ENCODE results near the gene ADGRD1. TPM values are rescaled to one million over a fixed set of nuclear protein-coding genes. Genes with fewer than 3 reads are reported as not detected.

Gene ADGRD1
- total RNA-seq, 1 donor from 2014 or later, result 4.0 TPM

GRCh38 chr12:131026754-131027153, 73.0 kb downstream of the ADGRD1 start:
- no peak for DNase-seq (ENCODE audit: low spot score, unreplicated experiment)
- no peak overlapping the region for H3K4me3 Mint-ChIP-seq (ENCODE audit: low read depth)
- peaks cover 9% of the 10 kb centered on the region for H3K27me3 Mint-ChIP-seq
- no peaks in the 10 kb centered on the region for H3K36me3 Mint-ChIP-seq (ENCODE audit: insufficient read depth)
- H3K9me3 Mint-ChIP-seq (ENCODE audit: low read depth), result no peaks in the 10 kb centered on the region
- H3K4me1 Mint-ChIP-seq (ENCODE audit: low read depth), result peaks cover 7% of the 10 kb centered on the region
- H3K27ac Mint-ChIP-seq, result no peak overlapping the region
- TF ChIP-seq, protein P1, sequence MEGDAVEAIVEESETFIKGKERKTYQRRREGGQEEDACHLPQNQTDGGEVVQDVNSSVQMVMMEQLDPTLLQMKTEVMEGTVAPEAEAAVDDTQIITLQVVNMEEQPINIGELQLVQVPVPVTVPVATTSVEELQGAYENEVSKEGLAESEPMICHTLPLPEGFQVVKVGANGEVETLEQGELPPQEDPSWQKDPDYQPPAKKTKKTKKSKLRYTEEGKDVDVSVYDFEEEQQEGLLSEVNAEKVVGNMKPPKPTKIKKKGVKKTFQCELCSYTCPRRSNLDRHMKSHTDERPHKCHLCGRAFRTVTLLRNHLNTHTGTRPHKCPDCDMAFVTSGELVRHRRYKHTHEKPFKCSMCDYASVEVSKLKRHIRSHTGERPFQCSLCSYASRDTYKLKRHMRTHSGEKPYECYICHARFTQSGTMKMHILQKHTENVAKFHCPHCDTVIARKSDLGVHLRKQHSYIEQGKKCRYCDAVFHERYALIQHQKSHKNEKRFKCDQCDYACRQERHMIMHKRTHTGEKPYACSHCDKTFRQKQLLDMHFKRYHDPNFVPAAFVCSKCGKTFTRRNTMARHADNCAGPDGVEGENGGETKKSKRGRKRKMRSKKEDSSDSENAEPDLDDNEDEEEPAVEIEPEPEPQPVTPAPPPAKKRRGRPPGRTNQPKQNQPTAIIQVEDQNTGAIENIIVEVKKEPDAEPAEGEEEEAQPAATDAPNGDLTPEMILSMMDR (IDR thresholded peaks at IDR 0.05; ENCODE audit: unreplicated experiment), result no peak

DNA sequence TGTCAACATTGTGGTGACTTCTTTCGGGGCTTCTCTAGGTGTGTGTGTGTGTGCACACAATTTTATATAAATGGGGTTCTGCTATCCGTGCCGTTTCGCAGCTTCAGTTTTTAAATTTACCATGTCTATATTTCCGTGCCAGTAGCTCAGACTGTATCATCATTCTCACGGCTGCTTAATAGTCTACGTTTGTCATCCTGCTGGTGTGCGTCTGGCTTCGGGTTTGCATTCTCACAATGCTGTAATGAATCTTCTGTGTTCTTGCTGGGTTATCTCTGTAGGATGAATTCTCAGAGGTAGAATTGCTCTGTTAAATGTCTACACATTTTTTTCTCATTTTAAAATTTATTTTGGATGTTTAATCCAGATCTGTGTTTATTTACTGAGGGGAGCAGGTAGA, 73.6 kb downstream of the ADGRD1 start:
- Mint-ChIP-seq H3K27me3 (peaks cover 12% of the 10 kb centered on the region), H3K27ac (no peak overlapping the region), H3K9me3 (ENCODE audit: low read depth) (no peaks in the 10 kb centered on the region), H3K4me3 (ENCODE audit: low read depth) (no peak overlapping the region), H3K4me1 (ENCODE audit: low read depth) (peaks cover 7% of the 10 kb centered on the region), H3K36me3 (ENCODE audit: insufficient read depth) (no peaks in the 10 kb centered on the region)
- TF ChIP-seq, protein P1 (IDR thresholded peaks at IDR 0.05; ENCODE audit: unreplicated experiment), result no peak
- DNase-seq (ENCODE audit: low spot score, unreplicated experiment), result no peak

- peaks cover 13% of the 10 kb centered on the region for H3K27me3 Mint-ChIP-seq
- no peak overlapping the region for H3K27ac Mint-ChIP-seq
- H3K4me1 Mint-ChIP-seq (ENCODE audit: low read depth), result peaks cover 7% of the 10 kb centered on the region
- H3K9me3 Mint-ChIP-seq (ENCODE audit: low read depth), result no peaks in the 10 kb centered on the region
- no peak overlapping the region for H3K4me3 Mint-ChIP-seq (ENCODE audit: low read depth)
- TF ChIP-seq, protein P1 (IDR thresholded peaks at IDR 0.05; ENCODE audit: unreplicated experiment), result no peak
- DNase-seq (ENCODE audit: low spot score, unreplicated experiment), result no peak
- no peaks in the 10 kb centered on the region for H3K36me3 Mint-ChIP-seq (ENCODE audit: insufficient read depth)
These were observed 74.3 kb downstream of the ADGRD1 start for GRCh38 chr12:131027876-131028586.

GRCh38 chr12:131028587-131029338, 75.1 kb downstream of the ADGRD1 start:
- H3K36me3 Mint-ChIP-seq (ENCODE audit: insufficient read depth), result no peaks in the 10 kb centered on the region
- no peak for DNase-seq (ENCODE audit: low spot score, unreplicated experiment)
- H3K27me3 Mint-ChIP-seq, result peaks cover 13% of the 10 kb centered on the region
- H3K9me3 Mint-ChIP-seq (ENCODE audit: low read depth), result no peaks in the 10 kb centered on the region
- peaks cover 7% of the 10 kb centered on the region for H3K4me1 Mint-ChIP-seq (ENCODE audit: low read depth)
- H3K27ac Mint-ChIP-seq, result no peak overlapping the region
- TF ChIP-seq, protein P1 (IDR thresholded peaks at IDR 0.05; ENCODE audit: unreplicated experiment), result no peak
- H3K4me3 Mint-ChIP-seq (ENCODE audit: low read depth), result no peak overlapping the region

- H3K4me3 Mint-ChIP-seq (ENCODE audit: low read depth), result no peak overlapping the region
- H3K36me3 Mint-ChIP-seq (ENCODE audit: insufficient read depth), result no peaks in the 10 kb centered on the region
- no peak overlapping the region for H3K27ac Mint-ChIP-seq
- no peaks in the 10 kb centered on the region for H3K9me3 Mint-ChIP-seq (ENCODE audit: low read depth)
- DNase-seq (ENCODE audit: low spot score, unreplicated experiment), result no peak
- TF ChIP-seq, protein P1 (IDR thresholded peaks at IDR 0.05; ENCODE audit: unreplicated experiment), result no peak
- peaks cover 7% of the 10 kb centered on the region for H3K4me1 Mint-ChIP-seq (ENCODE audit: low read depth)
- H3K27me3 Mint-ChIP-seq, result peaks cover 13% of the 10 kb centered on the region
These were observed 77.0 kb downstream of the ADGRD1 start for GRCh38 chr12:131030472-131031328.
